Fibroblast of lung (primary cell): Measurements from ENCODE around the gene PIM3. TPM values are rescaled to one million over a fixed set of nuclear protein-coding genes. Genes with fewer than 3 reads are reported as not detected.

Experiments used
- DNase-seq, 2 donors: peaks; one replicate each; pipeline versions ENCODE4 v3.0.0 to v3.0.0-alpha.2; 2010; ENCODE audit warnings: low read depth in 2 of 2
- H2AFZ ChIP-seq: 2 replicates; pipeline ENCODE4 v1.5.1; 2012; ENCODE audit warnings: low read length, control low read depth, inconsistent platforms
- H3K27ac ChIP-seq: 2 replicates; pipeline ENCODE4 v1.5.1; 2011; ENCODE audit warnings: low read length, control low read depth; ENCODE audit not compliant: insufficient read depth
- H3K27me3 ChIP-seq: 2 replicates; pipeline ENCODE4 v1.5.1; 2011; ENCODE audit warnings: mild to moderate bottlenecking, low read length; ENCODE audit not compliant: control insufficient read depth, insufficient read depth
- H3K36me3 ChIP-seq: 2 replicates; pipeline ENCODE4 v1.5.1; 2011; ENCODE audit warnings: low read length; ENCODE audit not compliant: control insufficient read depth, insufficient read depth
- H3K4me1 ChIP-seq: 2 replicates; pipeline ENCODE4 v1.5.1; 2011; ENCODE audit warnings: low read length; ENCODE audit not compliant: control insufficient read depth, insufficient read depth; ENCODE audit errors: extremely low read depth
- H3K4me2 ChIP-seq: 2 replicates; pipeline ENCODE4 v1.5.1; 2011; ENCODE audit warnings: low read length, control low read depth; ENCODE audit not compliant: insufficient read depth; ENCODE audit errors: extremely low read depth
- H3K4me3 ChIP-seq, 4 experiments: fragments of 200-600 bp in 1 of 4; sonication (generic) in 1 of 4; replicated peaks in 1 of 4; 2 replicates each; pipeline ENCODE4 v1.5.1; 2011 to 2016; ENCODE audit warnings: low read length in 4 of 4, low read depth in 3 of 4, mild to moderate bottlenecking in 3 of 4, control low read depth in 2 of 4, inconsistent platforms in 1 of 4, mixed read lengths in 1 of 4; ENCODE audit not compliant: insufficient read depth in 1 of 4; ENCODE audit errors: control extremely low read depth in 1 of 4
- H3K79me2 ChIP-seq: 2 replicates; pipeline ENCODE4 v1.5.1; 2012; ENCODE audit warnings: mild to moderate bottlenecking, low read length, inconsistent platforms; ENCODE audit not compliant: control insufficient read depth, insufficient read depth
- H3K9ac ChIP-seq: 2 replicates; pipeline ENCODE4 v1.5.1; 2011; ENCODE audit warnings: mild to moderate bottlenecking, low read length, control low read depth; ENCODE audit not compliant: insufficient read depth
- H3K9me3 ChIP-seq: 2 replicates; pipeline ENCODE4 v1.5.1; 2012; ENCODE audit warnings: low read depth, low read length; ENCODE audit not compliant: control insufficient read depth, insufficient read depth
- H4K20me1 ChIP-seq: 2 replicates; pipeline ENCODE4 v1.5.1; 2011; ENCODE audit warnings: low read length; ENCODE audit not compliant: control insufficient read depth, insufficient read depth; ENCODE audit errors: extremely low read depth
- CTCF ChIP-seq, 2 donors: IDR thresholded peaks in 1 of 2; conservative IDR thresholded peaks in 1 of 2; 1 replicate in 1 of 2; 2 replicates in 1 of 2; pipeline ENCODE4 v1.5.1; 2011 to 2012; ENCODE audit warnings: low read length in 2 of 2, control low read depth in 1 of 2, inconsistent platforms in 1 of 2, low read depth in 1 of 2, mild to moderate bottlenecking in 1 of 2
- EZH2 ChIP-seq: IDR thresholded peaks from 2 replicates; pipeline ENCODE4 v1.5.1; 2012; ENCODE audit warnings: low read length, control low read depth, mild to moderate bottlenecking; ENCODE audit errors: missing control alignments
- polyA plus RNA-seq, 2 donors: library from polyadenylated mRNA; depleted of rRNA in 1 of 2; stranded (reverse) in 1 of 2; unstranded in 1 of 2; fragments of >200 nt; gene quantifications; 2 replicates each; pipeline ENCODE4 v1.2.1, GENCODE V29; 2011 to 2012; ENCODE audit warnings: missing spikeins in 1 of 2
- total RNA-seq: library from RNA; depleted of rRNA; stranded (reverse); fragments of >200 nt; gene quantifications from 2 replicates; pipeline ENCODE4 v1.2.1, GENCODE V29; 2014

The PIM3 gene
- total and polyA plus RNA-seq, 2 donors (not counting 1 experiment from before 2014, with no cell fraction given) = 6.8 to 47.7 TPM

- no peak for TF ChIP-seq CTCF (conservative IDR thresholded peaks at IDR 0.05 in 1 of 2, IDR thresholded peaks at IDR 0.05 in 1 of 2; ENCODE audit: low read depth in 1 of 2, low read length in 2 of 2)
- no peak for TF ChIP-seq EZH2
- H2AFZ ChIP-seq = peak overlapping the region; percentile 70
- H3K36me3 ChIP-seq = peaks cover 23% of the 10 kb centered on the region
- H3K9me3 ChIP-seq = no peaks in the 10 kb centered on the region
- H3K27me3 ChIP-seq = no peaks in the 10 kb centered on the region
- peak overlapping the region; percentile 57 for H3K9ac ChIP-seq
- H3K4me1 ChIP-seq = peaks cover 14% of the 10 kb centered on the region
- DNase-seq = peak in 1 of 2 donors; percentile 49
- H3K4me3 ChIP-seq = peak overlapping the region; percentile 3 to 88 (median 66)
- H3K4me2 ChIP-seq = peak overlapping the region; percentile 87
- no peaks in the 10 kb centered on the region for H4K20me1 ChIP-seq
- H3K79me2 ChIP-seq = peaks cover 36% of the 10 kb centered on the region
- peak overlapping the region; percentile 67 for H3K27ac ChIP-seq
Measured at GRCh38 chr22:49959782-49960158, 802 bp upstream of the PIM3 start.

GRCh38 chr22:49961005-49961600, 531 bp downstream of the PIM3 start:
- DNase-seq = peak in 1 of 2 donors; percentile 61
- peak overlapping the region; percentile 69 for H3K4me2 ChIP-seq
- TF ChIP-seq EZH2 (no peak), CTCF (conservative IDR thresholded peaks at IDR 0.05 in 1 of 2, IDR thresholded peaks at IDR 0.05 in 1 of 2; ENCODE audit: low read depth in 1 of 2, low read length in 2 of 2) (no peak)

GRCh38 chr22:49961601-49962011, 1.0 kb downstream of the PIM3 start:
- Histone ChIP-seq H3K79me2 (peaks cover 38% of the 10 kb centered on the region), H3K4me2 (peak overlapping the region; percentile 69), H3K36me3 (peaks cover 25% of the 10 kb centered on the region), H3K27me3 (no peaks in the 10 kb centered on the region), H3K4me3 (peak overlapping the region; percentile 70 to 88 (median 84)), H3K9me3 (no peaks in the 10 kb centered on the region), H2AFZ (no peak overlapping the region), H3K27ac (peak overlapping the region; percentile 79), H3K4me1 (peaks cover 18% of the 10 kb centered on the region), H3K9ac (peak overlapping the region; percentile 75), H4K20me1 (no peaks in the 10 kb centered on the region)
- no peak for TF ChIP-seq CTCF (conservative IDR thresholded peaks at IDR 0.05 in 1 of 2, IDR thresholded peaks at IDR 0.05 in 1 of 2; ENCODE audit: low read depth in 1 of 2, low read length in 2 of 2)
- no peak for TF ChIP-seq EZH2
- no peak for DNase-seq

More at GRCh38 chr22:49961005-49961600, 531 bp downstream of the PIM3 start:
- Histone ChIP-seq H3K36me3 (peaks cover 25% of the 10 kb centered on the region), H3K79me2 (peaks cover 38% of the 10 kb centered on the region), H3K9me3 (no peaks in the 10 kb centered on the region), H3K9ac (peak overlapping the region; percentile 76), H3K4me3 (peak overlapping the region; percentile 70 to 88 (median 84)), H3K27ac (peak overlapping the region; percentile 79), H4K20me1 (no peaks in the 10 kb centered on the region), H3K27me3 (no peaks in the 10 kb centered on the region), H3K4me1 (peaks cover 14% of the 10 kb centered on the region), H2AFZ (no peak overlapping the region)
